WERI-Rb-1 (cell line): ENCODE measurements around the gene NDUFAB1.
"Not testable (repeated sequence)": the region's sequence is repeated elsewhere in the genome, so short reads cannot be mapped to it uniquely, and the experiment has no call there.

Experiments
- DNase-seq: peaks from one replicate; pipeline ENCODE4 v3.0.0-alpha.2; 2020
- H3K27ac ChIP-seq: fragments of 250-450 bp; sonication (Bioruptor Pico); 2 replicates; pipeline ENCODE4 v1.5.1; 2020; ENCODE audit warnings: mild to moderate bottlenecking, moderate library complexity
- H3K27me3 ChIP-seq: fragments of 250-450 bp; sonication (Bioruptor Pico); 2 replicates; pipeline ENCODE4 v1.5.1; 2021; ENCODE audit warnings: mild to moderate bottlenecking, low read depth, moderate library complexity; ENCODE audit not compliant: insufficient read depth, severe bottlenecking
- H3K36me3 ChIP-seq: fragments of 250-450 bp; sonication (Bioruptor Pico); 2 replicates; pipeline ENCODE4 v1.5.1; 2020; ENCODE audit warnings: mild to moderate bottlenecking, moderate library complexity
- H3K4me3 ChIP-seq: 2 replicates; pipeline ENCODE4 v1.5.1; 2011; ENCODE audit warnings: low read depth, mild to moderate bottlenecking, control low read depth, low read length
- H3K9me3 ChIP-seq: fragments of 250-450 bp; sonication (Bioruptor Pico); 2 replicates; pipeline ENCODE4 v1.5.1; 2021; ENCODE audit warnings: mild to moderate bottlenecking, moderate library complexity; ENCODE audit not compliant: severe bottlenecking
- TF ChIP-seq, protein P1 (sequence below): IDR thresholded peaks from 2 replicates; pipeline ENCODE4 v1.5.1; 2011; ENCODE audit warnings: low read depth, mild to moderate bottlenecking, control low read depth, inconsistent platforms, low read length

The NDUFAB1 gene

DNA sequence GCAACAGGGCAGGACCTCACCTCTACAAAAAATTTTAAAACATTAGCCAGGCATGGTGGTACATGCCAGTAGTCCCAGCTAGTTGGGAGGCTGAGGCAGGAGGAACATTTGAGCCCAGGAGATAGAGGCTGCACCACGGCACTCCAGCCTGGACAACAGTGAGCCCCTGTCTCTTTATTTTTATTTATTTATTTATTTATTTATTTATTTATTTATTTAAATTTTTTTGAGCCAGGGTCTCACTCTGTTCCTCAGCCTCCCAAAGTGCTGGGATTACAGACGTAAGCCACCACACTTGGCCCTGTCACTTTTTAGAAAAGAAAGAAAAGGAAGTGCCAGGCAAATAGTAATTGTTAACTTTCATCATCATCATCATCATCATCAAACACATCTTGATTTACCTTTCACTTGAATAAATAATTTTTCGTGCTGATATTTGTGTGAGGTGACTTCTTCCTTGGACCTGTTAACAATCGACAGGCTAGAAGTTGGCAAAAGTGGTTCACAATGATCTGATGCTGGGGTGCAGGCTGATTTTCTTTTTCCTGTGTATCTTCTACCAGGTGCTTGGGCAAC is 38.4 kb upstream of the NDUFAB1 start:
- no peak for DNase-seq
- Histone ChIP-seq H3K27me3 (no peaks in the 10 kb centered on the region), H3K36me3 (peaks cover 67% of the 10 kb centered on the region), H3K27ac (no peak overlapping the region), H3K9me3 (no peaks in the 10 kb centered on the region), H3K4me3 (no peak overlapping the region)
- TF ChIP-seq, protein P1, sequence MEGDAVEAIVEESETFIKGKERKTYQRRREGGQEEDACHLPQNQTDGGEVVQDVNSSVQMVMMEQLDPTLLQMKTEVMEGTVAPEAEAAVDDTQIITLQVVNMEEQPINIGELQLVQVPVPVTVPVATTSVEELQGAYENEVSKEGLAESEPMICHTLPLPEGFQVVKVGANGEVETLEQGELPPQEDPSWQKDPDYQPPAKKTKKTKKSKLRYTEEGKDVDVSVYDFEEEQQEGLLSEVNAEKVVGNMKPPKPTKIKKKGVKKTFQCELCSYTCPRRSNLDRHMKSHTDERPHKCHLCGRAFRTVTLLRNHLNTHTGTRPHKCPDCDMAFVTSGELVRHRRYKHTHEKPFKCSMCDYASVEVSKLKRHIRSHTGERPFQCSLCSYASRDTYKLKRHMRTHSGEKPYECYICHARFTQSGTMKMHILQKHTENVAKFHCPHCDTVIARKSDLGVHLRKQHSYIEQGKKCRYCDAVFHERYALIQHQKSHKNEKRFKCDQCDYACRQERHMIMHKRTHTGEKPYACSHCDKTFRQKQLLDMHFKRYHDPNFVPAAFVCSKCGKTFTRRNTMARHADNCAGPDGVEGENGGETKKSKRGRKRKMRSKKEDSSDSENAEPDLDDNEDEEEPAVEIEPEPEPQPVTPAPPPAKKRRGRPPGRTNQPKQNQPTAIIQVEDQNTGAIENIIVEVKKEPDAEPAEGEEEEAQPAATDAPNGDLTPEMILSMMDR = no peak

DNA sequence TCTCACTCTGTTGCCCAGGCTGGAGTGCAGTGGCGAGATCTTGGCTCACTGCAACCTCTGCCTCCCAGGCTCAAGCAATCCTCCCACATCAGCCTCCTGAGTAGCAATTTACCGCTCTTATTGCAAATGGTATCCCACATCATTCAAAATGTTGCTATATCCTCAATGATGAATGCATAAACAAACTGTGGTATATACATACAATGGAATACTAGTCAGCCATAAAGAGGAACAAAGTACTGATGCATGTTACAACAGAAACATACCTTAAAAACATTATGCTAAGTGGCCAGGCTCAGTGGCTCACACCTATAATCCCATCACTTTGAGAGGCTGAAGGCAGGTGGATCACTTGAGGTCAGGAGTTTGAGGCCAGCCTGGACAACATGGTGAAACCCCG is 35.8 kb upstream of the NDUFAB1 start:
- not testable (repeated sequence) for H3K4me3 ChIP-seq, H3K27me3 ChIP-seq, H3K27ac ChIP-seq, DNase-seq, H3K9me3 ChIP-seq
- peaks cover 79% of the 10 kb centered on the region for H3K36me3 ChIP-seq

DNA sequence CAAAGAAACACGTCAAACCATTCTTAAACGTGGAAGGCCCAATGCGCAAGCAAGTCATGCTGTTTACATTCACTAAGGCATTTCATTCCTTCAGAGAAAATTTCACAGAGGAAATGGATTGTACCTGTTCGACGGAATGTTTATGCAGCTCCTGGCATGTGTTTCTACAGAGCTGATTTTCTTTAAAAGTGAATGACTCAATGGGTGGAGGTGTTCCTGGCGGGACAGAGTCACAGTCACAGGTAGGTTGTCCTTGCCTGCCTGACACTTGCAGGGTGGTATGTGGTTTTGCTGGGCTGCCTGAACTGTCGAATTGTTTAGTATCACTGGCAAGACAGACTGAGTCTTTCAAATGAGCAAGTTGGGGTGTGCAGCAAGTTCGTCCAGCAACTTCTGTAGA is 33.4 kb upstream of the NDUFAB1 start:
- Histone ChIP-seq H3K27ac (no peak overlapping the region), H3K4me3 (no peak overlapping the region), H3K36me3 (peaks cover 80% of the 10 kb centered on the region), H3K27me3 (no peaks in the 10 kb centered on the region), H3K9me3 (no peaks in the 10 kb centered on the region)
- TF ChIP-seq, protein P1 = no peak
- DNase-seq = no peak

DNA sequence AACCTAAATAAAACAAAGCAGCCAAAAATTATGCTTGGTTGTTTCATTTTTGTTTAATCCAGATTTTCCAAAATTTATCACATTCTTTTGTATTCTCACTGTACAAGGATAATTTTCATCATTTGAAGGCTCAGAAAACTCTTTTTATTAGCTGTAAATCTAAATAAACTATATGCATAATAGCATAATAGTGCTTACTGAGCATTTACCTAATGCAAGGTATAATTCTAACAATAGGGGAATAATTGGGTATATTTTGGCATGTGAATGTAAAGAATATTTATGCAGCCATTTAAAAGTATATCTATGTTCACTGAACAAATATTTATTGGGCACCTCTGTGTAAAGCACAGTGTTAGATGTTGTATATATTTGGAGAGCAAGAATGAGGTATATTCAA is 28.0 kb upstream of the NDUFAB1 start:
- Histone ChIP-seq H3K36me3 (peaks cover 85% of the 10 kb centered on the region), H3K9me3 (no peaks in the 10 kb centered on the region)
- TF ChIP-seq, protein P1 = no peak

DNA sequence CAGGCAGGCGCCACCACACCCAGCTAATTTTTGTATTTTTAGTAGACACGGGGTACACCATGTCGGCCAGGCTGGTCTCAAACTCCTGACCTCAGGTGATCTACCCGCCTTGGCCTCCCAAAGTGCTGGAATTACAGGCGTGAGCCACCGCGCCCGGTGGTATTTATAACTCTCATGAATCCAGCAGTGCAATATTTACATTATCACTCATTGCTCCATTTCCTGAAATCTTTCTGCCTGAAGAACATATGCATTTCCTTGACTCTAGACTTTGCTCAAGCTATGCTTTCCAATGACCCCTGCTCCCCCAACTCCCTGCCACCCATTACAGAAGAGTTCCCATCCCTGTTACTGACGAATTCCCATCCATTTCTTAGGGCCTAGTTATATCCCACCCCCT is 19.7 kb upstream of the NDUFAB1 start:
- H3K27ac ChIP-seq = no peak overlapping the region
- no peak for DNase-seq
- H3K9me3 ChIP-seq = no peaks in the 10 kb centered on the region
- peaks cover 56% of the 10 kb centered on the region for H3K36me3 ChIP-seq
- no peak overlapping the region for H3K4me3 ChIP-seq
- TF ChIP-seq, protein P1 = no peak
- no peaks in the 10 kb centered on the region for H3K27me3 ChIP-seq

More for the DNA sequence above, 28.0 kb upstream of the NDUFAB1 start:
- no peak overlapping the region for H3K27ac ChIP-seq
- DNase-seq = no peak
- H3K4me3 ChIP-seq = no peak overlapping the region
- H3K27me3 ChIP-seq = no peaks in the 10 kb centered on the region

DNA sequence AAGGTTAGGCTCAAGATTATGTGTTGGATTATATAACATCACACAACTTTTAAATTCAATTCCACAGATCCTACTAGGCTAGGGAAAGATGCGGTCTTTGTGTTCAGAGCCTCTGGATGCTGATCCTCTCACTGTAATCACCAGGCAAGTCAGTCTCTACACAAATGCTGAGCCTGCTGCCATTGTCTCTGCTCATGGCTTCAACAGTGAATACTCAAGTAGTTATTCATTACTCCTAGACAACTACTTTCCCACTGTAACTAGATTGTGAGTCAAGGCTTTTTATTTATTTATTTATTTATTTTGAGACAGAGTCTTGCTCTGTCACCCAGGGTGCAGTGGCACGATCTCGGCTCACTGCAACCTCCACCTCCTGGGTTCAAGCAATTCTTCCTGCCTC is 15.8 kb upstream of the NDUFAB1 start:
- Histone ChIP-seq H3K9me3 (no peaks in the 10 kb centered on the region), H3K27me3 (no peaks in the 10 kb centered on the region), H3K4me3 (no peak overlapping the region), H3K27ac (no peak overlapping the region), H3K36me3 (peaks cover 55% of the 10 kb centered on the region)
- TF ChIP-seq, protein P1 = no peak
- no peak for DNase-seq

DNA sequence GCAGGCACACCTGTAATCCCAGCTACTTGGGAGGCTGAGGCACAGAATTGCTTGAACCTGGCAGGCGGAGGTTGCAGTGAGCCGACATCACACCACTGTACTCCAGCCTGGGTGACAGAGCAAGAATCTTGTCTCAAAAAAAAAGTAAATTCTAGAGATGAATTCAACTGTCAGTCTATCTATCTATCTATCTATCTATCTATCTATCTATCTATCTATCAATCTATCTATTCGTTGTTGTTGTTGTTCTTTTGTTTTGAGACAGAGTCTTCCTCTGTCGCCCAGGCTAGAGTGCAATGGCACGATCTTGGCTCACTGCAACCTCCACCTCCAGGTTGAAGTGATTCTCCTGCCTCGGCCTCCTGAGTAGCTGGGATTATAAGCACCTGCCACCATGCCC is 14.8 kb upstream of the NDUFAB1 start:
- H3K9me3 ChIP-seq, DNase-seq, H3K27me3 ChIP-seq, H3K4me3 ChIP-seq, H3K27ac ChIP-seq: not testable (repeated sequence)
- peaks cover 47% of the 10 kb centered on the region for H3K36me3 ChIP-seq
